GM19023 (cell line): ENCODE results near the gene ANKK1.

Experiments used
- ATAC-seq: cut with Tn5 transposase; IDR thresholded peaks from one replicate; pipeline ENCODE4 v1.9.1; 2021; ENCODE audit warnings: mild to moderate bottlenecking, moderate library complexity; ENCODE audit not compliant: unreplicated experiment

Gene ANKK1, protein sequence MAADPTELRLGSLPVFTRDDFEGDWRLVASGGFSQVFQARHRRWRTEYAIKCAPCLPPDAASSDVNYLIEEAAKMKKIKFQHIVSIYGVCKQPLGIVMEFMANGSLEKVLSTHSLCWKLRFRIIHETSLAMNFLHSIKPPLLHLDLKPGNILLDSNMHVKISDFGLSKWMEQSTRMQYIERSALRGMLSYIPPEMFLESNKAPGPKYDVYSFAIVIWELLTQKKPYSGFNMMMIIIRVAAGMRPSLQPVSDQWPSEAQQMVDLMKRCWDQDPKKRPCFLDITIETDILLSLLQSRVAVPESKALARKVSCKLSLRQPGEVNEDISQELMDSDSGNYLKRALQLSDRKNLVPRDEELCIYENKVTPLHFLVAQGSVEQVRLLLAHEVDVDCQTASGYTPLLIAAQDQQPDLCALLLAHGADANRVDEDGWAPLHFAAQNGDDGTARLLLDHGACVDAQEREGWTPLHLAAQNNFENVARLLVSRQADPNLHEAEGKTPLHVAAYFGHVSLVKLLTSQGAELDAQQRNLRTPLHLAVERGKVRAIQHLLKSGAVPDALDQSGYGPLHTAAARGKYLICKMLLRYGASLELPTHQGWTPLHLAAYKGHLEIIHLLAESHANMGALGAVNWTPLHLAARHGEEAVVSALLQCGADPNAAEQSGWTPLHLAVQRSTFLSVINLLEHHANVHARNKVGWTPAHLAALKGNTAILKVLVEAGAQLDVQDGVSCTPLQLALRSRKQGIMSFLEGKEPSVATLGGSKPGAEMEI

DNA sequence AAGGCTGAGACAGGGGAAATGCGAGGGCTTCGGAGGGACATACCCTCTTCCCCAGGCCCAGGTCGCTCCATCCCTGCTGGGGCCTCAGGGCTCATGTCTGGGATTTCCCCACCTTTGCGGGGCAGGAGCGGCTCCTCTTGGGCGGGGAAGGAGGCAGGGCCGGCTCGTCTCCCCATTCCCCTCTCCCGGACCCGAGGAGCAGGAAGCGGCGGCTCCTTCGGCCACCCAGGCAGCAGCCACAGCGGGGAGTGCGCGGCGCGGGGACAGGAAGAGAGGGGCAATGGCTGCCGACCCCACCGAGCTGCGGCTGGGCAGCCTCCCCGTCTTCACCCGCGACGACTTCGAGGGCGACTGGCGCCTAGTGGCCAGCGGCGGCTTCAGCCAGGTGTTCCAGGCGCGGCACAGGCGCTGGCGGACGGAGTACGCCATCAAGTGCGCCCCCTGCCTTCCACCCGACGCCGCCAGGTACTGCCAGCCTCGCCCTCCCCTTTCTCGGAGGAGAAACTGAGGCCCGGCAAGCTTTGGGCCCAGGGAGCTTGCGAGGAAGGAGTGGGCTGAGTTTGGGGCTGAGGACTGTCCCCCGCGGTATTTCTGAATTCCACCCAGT, at the start of gene ANKK1:
Gene ANKK1, plus strand, starts transcription at position 175 of the 607 bp plus-strand sequence. Its CDS starts 106 bp downstream, at position 281.
- no peak for ATAC-seq

DNA sequence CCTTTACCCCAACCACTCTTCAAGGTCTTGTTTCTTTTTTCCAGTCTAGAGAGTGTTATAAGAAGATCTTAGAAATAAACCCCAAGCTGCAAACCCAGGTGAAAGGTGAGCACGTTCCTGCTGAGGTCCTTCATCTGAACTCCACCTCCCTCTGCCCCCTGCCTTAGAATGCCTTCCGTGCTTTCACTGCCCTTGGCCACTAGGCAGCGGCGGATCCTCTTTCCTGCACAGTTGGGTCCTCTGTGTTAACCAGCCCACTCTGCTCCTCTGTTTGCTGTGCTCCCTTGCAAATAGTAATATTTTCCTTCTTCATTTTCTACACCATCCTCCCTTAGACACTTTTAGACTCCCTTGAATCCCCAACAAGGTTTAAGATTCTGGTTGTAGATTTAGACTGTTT, 48.8 kb upstream of the ANKK1 start:
- ATAC-seq, result no peak

GRCh38 chr11:113339929-113340589, 47.5 kb upstream of the ANKK1 start:
- no peak for ATAC-seq

GRCh38 chr11:113341388-113342165, 46.0 kb upstream of the ANKK1 start:
- no peak for ATAC-seq

DNA sequence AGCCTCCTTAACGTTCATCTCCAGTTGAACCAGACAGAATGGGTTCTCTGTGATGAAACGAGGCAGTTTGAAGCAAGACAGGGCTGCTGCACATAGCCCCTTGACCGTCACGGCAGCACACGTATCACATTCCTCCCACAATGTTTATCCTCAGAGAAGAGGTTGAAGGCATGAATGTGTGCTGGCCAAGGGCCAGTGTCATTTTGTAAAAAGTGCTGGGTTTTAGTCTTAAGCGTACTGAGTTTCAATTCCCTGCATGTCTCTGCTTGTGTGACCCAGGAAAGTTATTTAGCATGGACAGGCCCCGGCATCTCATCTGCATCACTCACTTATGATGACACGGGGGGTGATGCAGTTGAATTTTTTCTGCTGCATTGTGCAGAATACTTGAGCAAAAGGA, 41.6 kb upstream of the ANKK1 start:
- no peak for ATAC-seq

- no peak for ATAC-seq
These were observed 38.1 kb upstream of the ANKK1 start for GRCh38 chr11:113349528-113349927.

GRCh38 chr11:113350336-113351067, 37.1 kb upstream of the ANKK1 start:
- no peak for ATAC-seq

DNA sequence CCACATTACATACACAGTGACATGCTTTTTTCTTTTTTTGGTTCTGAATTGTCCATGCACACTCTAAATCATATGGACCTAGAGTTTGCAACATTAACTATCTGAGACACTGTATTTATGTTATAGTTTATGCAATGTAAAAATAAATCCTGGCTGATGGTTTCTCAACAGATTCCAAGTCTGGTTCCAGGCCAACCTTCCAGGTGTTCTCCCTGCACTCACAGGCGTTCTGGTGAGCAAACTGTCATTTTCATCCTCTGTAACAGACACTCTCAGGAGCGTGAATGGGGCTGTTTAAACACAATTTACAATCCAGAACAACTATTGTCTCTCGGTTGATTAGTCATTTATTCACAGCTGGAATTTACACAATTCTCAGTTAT, 36.5 kb upstream of the ANKK1 start:
- ATAC-seq, result no peak

GRCh38 chr11:113351480-113351879, 36.1 kb upstream of the ANKK1 start:
- ATAC-seq, result no peak

GRCh38 chr11:113356203-113356602, 31.4 kb upstream of the ANKK1 start:
- ATAC-seq, result no peak

DNA sequence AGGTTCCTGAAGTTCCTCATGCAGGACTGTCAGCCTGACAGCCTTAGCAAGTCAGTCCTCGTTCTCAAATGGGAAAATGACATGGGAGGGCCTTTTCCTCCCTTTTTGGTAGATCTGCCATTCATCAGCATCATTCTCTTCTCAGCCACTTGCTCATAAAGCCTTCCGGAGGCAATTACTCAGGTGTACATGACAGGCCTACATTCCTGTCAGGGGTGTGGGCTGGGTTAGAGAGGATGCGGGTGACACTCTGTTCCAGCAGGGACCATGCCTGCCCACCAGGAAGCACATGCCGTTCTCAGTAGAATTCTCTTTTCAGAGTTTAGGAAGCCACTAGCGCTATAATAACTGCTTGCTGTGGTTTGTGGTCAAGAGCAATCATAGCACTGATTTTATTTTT, 24.2 kb upstream of the ANKK1 start:
- ATAC-seq, result no peak

DNA sequence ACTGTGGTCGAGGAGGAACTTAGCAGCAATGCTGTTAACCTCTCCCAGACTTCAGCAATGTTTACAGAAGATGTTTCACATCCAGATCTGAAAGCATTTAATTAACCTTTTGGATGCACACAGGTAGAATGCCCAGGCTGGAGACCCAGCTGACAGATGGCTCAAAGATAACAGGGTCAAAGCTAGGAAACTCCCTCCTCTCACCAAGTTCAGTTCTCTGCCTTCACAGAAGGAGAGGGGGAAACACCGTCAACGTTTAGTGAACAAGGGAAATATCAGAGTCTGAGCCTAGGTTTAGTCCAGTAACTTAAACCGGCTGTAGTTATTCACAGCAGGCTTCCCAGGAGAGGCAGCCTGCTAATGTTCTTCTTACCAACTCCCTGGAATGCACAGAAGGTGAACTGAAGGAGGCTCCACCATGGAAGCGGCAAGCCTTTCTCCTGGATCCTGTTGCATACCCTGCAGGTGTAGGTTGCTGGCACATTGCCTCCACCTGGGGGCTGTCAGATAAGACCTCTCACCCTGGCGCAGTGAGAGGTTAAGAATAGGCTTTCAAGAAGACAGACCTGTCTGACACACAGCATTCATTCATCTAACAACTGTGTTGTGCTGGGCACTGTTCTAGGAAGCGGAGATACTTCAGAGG, 23.5 kb upstream of the ANKK1 start:
- ATAC-seq, result no peak

DNA sequence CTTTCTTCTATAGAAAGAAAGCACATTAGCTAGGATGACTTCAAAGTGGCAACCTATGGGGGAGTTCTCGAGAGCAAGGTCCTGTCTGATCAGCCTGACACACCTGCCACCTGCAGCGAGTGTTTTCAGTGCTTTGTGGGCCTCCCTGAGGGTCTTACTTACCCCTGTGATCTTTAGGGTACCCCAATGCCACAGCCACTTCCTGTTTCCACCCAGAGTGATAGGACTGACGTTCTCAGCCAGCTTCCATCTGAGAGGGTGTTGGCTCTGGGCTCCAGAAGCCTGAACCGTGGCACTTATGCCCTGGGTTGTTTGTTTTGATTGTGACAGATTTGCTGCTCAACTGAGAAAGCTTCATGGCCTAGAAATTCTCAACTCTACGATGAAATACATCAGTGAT, 21.7 kb upstream of the ANKK1 start:
- ATAC-seq, result no peak

DNA sequence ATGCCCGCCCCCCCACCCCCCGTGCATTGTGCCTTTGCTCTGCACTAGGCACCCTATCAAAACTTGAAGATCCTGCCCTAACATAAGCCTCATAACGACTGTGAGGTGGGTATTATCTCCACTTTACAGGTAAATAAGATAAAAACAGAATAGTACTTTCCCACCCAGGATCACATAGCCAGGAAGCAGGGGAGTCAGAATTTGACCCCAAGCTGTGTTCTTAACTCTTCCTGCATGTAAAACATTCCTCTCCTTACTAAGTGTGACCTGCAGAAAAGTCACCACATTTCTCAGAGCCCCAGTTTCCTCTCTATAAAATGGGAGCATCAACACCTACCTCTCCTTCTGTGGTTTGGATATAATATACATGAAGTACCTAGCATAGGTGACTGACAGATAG, 18.2 kb upstream of the ANKK1 start:
- ATAC-seq, result no peak

GRCh38 chr11:113370634-113371033, 16.9 kb upstream of the ANKK1 start:
- ATAC-seq, result no peak

- no peak for ATAC-seq
These were observed 15.3 kb upstream of the ANKK1 start for GRCh38 chr11:113372309-113372708.

- ATAC-seq, result no peak
These were observed 14.3 kb upstream of the ANKK1 start for GRCh38 chr11:113373306-113373705.

DNA sequence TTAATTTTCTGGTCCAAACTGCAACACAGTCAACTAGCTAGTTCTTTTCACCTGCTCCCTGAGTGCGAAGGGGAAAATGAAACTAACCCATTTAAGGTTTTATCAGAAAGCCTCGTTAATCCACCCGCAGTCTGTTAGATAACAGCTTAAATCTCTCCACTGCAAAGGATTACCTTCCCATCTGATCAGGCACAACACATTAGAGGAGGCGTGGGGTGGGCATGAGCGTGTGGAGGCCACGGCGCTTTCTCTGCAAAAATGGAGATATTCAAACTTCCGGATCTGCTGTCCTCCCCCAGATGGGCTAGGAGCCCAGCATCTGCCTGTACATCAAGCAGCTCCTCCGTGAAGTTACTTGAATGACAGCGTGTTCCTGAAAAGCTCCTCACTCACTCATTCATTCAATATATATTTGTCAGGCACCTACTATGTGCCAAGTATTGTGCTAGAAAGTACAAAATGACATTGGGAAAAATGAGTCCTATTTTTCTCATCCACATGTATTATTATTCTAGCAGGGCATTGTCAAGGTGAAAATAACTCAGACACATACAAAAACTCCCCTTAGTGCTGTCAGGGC, 13.5 kb upstream of the ANKK1 start:
- no peak for ATAC-seq

GRCh38 chr11:113375402-113375801, 12.2 kb upstream of the ANKK1 start:
- no peak for ATAC-seq
